HCEC 1CT (cell line): ENCODE measurements around the gene OR2AT4.
A peak's percentile ranks its signal among the peaks of the same experiment; 100 is the strongest.
"Not testable (repeated sequence)": the region's sequence is repeated elsewhere in the genome, so short reads cannot be mapped to it uniquely, and the experiment has no call there.

Experiments used
- DNase-seq: peaks from one replicate; pipeline ENCODE4 v3.0.0-alpha.2; 2017

OR2AT4 gene

DNA sequence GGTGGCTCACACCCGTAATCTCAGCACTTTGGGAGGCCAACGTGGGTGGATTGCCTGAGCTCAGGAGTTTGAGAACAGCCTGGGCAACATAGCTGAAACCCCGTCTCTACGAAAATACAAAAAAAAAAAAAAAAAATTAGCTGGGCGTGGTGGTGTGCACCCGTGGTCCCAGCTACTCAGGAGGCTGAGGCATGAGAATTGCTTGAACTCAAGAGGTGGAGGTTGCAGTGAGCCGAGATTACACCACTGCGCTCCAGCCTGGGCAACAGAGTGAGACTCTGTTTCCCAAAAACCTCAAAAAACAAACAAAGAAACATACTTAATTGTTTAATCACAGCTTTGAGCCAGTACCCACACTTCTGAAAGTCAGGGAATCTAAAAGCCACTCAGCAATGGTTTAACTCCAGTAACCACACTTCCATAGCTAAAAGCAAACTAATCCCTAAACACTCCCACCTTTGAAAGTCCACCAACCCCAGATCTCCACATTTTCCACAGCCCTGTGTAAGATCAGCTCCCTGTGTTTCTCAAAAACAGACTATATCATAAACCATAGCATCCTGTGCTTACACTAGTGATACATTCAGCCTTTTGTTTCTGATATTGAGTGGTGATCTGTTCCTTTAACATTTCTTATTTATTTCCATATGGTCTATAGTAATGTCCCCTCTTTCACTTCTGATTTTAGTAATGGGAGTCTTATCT lies 4.9 kb upstream of the OR2AT4 start:
- DNase-seq = no peak

DNA sequence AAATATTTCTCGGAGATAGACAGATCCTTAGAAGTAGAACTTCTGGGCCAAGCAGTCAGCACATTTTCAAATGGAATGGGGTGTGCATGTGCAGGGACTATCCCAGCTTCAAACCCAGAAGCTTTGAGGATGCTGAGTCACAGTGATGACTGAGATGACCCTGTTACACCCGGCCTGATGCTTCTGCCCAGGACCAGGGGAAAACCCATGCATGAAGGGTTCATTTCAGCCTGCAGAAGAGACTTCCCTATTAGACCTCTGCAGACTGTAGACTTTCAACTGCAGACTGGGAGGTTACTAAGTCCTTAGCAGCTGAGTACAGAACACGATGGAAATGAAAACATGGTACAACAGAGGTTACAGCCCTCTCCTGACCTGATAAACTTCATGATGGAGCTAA lies 3.6 kb upstream of the OR2AT4 start:
- DNase-seq = peak; percentile 74

DNA sequence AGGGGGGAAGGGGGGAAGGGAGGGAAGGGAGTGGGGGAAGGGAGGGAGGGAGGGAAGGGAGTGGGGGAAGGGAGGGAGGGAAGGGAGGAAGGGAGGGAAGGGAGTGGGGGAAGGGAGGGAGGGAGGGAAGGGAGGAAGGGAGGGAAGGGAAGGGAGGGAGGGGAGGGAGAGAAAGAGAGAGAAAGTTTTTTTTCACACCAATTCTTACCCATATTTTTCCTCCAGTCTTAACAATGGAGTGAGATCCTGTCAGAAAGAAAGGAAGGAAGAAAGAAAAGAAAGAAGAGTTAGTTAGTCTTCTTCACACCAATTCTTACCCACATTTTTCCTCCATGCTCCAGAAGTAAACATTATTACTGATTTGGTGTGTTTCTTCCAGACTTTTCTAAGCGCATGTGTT lies 3.0 kb upstream of the OR2AT4 start:
- no peak for DNase-seq

DNA sequence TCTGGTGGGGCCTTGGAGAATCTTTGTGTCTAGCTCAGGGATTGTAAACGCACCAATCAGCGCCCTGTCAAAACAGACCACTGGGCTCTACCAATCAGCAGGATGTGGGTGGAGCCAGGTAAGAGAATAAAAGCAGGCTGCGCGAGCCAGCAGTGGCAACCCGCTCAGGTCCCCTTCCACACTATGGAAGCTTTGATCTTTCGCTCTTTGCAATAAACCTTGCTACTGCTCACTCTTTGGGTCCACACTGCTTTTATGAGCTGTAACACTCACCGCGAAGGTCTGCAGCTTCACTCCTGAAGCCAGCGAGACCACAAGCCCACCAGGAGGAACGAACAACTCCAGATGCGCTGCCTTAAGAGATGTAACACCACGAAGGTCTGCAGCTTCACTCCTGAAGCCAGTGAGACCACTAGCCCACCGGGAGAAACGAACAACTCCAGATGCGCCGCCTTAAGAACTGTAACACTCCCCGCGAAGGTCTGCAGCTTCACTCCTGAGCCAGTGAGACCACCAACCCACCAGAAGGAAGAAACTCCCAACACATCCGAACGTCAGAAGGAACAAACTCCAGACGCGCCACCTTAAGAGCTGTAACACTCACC lies 2.3 kb upstream of the OR2AT4 start:
- DNase-seq = not testable (repeated sequence)

DNA sequence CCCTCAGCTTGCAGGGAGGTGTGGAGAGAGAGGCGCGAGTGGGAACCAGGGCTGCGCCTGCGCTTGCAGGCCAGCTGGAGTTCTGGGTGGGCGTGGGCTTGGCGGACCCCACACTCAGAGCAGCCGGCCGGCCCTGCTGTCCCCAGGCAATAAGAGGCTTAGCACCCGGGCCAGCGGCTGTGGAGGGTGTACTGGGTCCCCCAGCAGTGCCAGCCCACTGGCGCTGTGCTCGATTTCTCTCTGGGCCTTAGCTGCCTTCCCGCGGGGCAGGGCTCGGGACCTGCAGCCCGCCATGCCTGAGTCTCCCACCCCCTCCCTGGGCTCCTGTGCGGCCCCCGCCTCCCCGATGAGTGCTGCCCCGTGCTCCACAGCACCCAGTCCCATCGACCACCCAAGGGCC lies 1.5 kb upstream of the OR2AT4 start:
- not testable (repeated sequence) for DNase-seq

DNA sequence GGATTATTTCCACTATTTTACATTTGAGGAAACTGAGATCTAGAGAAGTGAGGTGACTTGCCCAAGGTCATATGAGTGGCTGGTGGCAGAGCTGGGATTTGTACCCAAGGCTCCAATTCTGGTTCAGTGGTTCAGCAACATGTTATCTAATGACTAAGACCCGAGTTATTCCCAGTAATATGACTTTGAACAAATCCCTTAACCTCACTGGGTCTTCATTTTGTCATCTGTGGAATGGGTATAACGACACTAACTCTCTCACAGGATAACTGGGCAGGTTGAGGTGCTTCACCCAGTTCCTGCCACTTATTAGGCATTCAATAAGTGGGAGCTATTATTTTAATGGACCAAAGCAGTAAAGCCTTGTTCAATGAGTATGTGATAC lies 489 bp upstream of the OR2AT4 start:
- no peak for DNase-seq

DNA sequence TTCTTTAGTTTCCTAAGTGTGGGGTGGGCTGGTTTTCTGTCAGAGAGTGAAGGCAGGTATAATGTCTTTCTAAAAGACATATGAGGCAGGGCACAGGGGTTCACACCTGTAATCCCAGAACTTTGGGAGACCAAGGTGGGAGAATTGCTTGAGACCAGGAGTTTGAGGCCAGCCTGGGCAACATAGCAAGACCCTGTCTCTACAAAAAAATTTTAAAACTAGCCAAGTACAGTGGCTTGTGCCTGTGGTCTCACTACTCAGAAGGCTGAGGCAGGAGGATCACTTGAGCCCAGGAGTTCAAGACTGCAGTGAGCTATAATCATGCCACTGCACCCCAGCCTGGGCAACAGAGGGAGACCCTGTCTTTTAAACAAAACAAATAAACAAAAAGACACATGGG lies 2.3 kb downstream of the OR2AT4 start:
- DNase-seq = not testable (repeated sequence)

DNA sequence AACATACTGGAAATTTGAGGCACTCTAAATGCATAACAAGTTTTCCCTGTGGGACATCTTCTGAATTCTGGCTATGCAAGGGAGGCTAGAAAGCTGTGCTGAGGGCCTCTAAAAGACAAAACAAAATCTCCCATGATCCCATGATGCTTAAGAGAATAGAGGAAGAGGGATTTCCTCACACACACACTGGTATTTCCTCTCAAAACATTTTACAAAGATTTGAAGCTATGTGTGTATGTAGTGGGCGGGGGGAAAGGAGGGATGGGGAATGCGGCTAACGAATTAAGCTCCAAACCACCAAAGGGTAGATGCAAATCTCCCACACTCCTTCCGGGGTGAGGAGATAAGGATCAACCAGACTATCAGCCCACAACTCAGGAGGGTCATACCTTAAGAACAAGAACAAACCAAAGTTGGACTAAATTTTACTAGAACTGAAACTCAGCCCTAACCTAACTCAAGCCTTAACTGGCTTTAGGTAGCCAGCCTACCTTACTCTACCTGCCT lies 6.0 kb downstream of the OR2AT4 start:
- no peak for DNase-seq

DNA sequence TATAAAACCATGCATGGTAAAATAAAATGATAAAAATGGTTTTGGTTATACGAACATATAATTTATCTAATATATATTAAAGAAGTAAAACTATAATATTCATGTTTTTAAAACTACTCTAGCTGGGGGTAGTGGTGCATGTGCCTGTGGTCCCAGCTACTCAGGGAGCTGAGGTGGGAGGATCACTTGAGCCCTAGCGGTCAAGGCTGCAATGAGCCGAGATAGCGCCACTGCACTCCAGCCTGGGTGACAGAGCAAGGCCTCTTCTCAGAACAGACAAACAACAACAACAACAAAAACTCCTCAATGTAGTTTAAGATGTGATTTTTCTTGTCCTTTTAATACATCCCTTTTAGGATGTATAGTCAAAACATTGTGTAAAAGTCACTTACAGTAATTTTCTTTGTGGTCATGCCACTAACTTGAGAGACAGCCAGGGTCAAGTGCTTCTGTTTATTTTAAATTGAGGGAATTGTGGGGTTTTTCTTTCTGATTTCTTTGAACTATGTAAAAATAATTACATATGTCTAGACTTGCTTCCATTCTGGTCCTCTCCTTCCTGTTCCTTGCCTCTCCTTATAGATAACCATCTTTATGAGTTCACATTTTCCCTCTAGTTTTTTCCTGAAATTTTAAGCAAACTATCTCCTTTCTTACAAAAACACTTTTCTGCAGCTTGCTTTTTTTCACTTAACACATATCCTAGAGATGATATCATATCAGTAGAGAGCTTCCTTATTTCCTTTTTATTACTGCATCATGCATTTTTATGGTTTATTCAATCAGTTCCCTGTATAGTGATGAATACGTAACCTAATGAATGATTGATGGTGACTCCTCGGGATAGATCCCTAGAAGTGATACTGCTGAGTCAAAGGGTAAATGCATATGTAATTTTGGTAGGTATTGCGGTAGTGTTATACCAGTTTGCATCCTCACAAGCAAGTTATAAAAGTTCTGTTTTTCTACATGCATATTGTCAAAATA lies 9.1 kb downstream of the OR2AT4 start:
- no peak for DNase-seq

DNA sequence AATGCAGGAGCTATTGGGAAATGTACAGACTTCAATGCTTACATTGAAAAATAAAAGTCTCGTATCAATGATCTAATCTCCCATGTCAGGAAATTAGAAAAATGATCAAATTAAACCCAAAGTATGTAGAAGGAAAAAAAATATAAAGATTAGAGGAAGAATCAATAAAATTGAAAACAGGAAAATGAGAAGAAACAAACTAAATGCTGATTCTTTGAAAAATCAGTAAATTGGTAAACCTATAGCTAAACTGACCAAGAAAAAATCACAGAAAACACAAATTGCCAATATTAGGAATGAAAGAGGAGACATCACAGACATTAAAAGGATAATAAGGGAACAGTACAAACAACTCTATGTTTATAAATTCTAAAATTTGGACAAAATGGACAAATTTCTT lies 11.8 kb downstream of the OR2AT4 start:
- DNase-seq = no peak

DNA sequence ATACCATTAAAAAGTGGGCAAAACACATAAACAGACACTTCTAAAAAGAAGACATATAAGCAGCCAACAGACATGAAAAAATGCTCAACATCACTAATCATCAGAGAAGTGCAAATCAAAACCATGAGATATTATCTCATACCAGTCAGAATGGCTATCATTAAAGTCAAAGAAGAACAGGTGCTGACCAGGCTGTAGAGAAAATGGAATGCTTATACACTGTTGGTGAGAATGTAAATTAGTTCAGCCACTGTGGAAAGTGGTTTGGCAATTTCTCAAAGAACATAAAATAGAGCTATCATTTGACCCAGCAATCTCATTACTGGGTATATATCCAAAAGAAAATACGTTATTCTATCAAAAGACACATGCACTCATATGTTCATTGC lies 13.5 kb downstream of the OR2AT4 start:
- DNase-seq = no peak

DNA sequence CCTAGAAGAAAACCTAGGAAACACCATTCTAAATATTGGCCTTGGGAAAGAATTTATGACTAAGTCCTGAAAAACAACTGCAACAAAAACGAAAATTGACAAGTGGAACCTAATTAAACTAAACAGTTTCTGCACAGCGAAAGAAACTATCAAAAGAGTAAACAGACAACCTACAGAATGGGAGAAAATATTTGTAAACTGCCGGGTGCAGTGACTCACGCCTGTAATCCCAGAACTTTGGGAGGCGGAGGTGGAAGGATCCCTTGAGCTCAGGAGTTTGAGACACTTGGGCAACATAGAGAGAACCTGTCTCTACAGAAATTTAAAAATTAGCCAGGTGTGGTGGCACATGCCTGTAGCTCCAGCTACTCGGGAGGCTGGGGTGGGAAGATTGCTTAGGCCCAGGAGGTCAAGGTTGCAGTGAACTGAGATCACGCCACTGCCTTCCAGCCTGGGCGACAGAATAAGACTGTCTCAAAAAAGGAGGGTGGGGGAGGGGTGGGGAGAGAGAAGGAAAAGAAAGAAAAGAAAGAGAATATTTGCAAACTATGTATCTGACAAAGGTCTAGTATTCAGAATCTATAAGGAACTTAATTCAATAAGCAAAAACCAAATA lies 14.0 kb downstream of the OR2AT4 start:
- peak; percentile 21 for DNase-seq

DNA sequence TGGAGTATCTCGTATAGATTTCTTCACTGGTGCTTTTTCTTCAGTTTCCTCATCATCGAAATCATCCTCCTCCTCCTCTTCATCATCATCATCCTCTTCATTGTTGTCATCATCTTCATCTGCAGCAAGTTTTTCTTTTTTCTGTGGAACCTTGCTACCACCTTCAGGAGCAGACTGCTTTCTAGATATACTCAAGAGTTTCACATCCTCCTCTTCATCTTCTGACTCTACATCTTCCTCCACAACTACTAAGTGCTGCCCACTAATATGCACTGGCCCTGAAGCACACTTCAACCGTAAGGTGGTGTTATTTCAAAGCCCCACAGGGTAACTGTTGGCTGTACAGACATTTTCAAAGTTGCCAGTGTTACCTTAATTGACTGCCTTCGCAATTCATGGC lies 17.1 kb downstream of the OR2AT4 start:
- DNase-seq = no peak

DNA sequence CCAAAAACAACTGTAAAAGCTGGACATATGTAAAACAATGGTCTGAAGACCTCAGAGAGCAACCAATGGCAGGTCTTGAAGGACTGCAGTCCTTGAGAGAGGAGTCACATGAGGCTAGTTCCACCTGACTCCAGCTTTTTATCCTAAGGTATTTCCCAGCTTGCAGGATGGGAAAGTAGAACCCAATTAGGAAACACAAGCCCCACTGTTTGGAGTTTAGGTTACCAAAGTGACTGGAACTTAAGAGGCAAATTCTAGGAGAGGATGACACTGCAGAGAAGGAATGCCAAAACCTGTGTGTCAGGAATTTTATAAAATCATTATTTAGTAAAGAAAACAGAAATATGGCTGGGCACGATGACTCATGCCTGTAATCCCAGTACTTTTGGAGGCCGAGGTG lies 18.4 kb downstream of the OR2AT4 start:
- DNase-seq = peak; percentile 33

DNA sequence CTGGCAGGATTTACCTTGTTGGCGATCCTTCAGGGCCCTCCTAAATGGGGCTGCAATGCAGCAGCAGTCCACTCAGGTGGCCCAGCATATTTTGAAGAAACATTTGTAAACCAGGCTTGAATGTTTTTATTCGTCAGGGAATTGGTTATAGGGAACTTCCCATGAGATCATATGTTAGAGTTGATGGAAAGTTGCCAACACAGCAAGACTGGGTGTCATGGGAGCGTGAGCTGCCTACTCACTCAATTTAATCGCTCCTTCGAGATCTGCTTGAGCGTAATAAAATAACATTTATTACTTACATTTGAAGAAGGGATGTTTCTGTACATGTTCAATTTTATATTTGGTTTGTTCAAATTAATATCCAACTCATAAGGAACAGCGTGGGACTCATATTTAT lies 19.4 kb downstream of the OR2AT4 start:
- DNase-seq = no peak

DNA sequence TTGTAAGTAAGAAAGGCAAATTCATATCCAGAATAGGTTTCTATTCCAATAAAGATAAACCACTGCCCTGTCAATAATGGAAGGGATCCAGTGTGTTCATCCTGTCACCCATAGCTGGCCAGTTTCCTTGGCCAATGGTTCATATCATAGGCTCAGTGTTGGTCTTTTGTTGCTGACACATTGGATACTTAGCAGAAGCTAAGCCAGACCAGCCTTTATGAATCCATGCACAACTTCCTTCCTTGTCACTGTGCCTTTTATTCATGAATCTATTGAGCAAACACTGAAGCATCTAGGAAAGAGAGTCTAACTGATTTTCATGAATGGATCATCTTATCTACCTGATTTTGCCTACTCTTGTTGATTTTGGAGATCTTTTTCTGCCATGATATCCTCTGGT lies 20.0 kb downstream of the OR2AT4 start:
- DNase-seq = no peak

DNA sequence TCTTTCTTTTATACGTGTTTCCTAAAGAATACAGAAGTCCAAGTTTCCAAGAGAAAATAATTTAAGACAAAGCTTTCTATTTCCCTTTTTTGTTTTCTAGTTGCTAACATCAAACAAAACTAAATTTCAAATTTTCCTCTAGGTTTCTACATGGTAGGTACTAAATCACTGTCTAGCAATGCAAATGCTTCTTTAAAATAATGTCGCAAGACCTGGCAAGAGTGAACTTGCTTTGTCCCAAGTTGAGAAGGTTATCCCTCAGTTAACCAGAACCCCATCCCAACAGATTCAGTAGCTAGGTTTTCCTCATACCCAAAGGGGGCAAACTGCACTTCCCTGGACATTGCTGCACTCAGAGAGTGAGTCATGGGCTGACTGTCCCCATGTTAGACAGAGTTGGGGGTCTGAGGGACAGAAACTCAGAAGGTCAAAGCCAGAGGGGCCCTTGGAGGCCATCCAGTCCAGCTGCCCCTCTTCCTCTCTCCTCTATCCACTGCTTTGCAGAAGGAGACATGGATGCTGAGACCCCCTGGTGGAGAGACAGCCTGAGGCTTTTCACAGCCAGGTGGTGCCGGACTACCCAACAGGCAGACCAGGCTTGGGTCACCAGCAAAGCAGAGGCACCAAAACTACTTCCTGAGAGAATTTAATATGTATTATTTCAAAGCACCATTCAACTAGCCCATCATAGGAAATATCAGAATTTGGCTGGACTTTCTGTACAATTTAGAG lies 23.1 kb downstream of the OR2AT4 start:
- DNase-seq = no peak

DNA sequence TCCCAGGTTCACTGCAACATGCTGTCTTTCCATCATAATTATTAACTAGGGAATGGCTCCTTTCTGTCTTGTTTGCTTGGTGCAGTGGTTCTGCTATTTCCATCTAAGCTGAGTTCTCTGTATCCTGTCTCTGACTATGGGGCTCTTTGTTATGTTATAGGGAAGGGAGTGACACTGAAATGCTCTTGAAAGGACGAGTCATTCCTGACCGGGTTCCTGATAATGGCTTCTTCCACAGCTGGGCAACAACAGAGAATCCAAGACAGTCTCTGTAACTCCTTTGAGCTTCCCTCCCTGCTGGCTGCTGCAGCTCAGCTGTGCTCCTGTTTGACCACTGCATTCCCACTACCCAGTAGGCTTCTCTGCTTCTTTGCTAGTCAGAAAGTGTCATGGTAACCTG lies 24.1 kb downstream of the OR2AT4 start:
- no peak for DNase-seq

DNA sequence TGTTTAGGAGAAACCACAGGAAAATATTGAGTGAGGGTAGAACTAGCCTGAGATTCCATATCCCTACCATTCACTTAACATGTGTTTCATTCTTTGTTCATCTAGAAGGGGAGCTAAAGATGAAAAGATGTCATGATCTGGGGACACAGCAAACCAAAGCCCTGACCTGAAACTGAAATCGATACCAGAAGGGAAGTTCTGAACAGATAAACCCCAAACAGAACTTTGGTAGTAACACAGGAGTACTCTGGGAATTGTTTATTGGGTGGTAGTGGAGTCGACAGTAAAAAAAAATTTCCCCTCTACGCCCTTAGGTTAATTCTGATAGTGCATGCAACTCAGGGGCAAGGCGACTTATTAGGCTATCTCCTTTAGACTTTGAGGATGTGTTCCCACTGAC lies 27.2 kb downstream of the OR2AT4 start:
- DNase-seq = no peak

DNA sequence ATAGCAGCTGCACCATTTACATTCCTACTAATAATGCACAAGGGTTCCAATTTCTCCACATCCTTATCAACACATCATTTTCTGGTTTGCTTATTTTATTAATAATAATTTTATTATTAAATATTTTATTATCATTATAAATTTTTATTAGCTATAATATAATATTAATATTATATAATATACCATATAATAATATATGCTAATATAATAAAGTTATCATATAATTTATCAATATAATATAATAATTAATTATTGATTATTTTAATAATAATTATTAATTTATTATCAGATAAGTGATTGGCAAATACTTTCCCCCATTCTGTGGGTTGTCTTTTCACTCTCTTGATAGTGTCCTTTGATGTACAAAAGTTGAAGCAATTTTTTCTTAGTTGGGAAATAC lies 27.7 kb downstream of the OR2AT4 start:
- no peak for DNase-seq

DNA sequence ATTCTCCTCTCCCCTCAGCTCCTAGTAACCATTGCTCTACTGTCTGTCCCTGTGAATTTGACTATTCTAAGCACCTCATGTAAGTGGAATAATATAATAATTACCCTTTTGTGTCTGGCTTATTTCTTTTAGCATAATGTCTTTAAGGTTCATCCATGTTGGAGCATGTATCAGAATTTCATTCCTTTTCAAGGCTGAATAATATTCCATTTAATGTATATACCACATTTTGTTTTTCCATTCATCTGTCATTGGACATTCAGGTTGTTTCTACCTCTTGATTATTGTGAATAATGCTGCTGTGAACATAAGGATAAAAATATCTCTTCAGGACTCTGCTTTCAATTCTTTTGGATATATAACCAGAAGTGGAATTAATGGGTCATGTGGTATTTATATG lies 28.1 kb downstream of the OR2AT4 start:
- DNase-seq = no peak

DNA sequence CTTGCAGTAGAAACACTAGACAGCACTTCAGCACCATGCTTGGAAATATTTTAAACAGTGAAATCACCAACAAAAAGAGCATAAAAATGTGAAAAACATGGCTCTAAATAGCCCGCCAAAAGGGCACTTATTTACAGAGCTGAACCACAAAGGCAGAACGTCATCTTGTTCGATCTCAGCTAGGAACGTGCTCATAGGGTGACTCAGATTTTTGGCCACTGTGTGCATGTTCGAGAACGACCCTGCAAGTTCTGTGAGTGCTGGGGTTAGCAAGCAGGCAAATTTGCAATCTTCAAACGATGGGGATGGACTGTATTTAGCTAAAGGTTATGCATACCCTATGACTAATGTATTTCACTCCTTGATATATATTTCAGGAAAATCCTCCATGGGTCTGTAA lies 30.6 kb downstream of the OR2AT4 start:
- peak; percentile 56 for DNase-seq
